HG03108 (cell line): Measurements from ENCODE around the gene ICAM3.
A peak's percentile ranks its signal among the peaks of the same experiment; 100 is the strongest.
"Not testable (repeated sequence)": the region's sequence is repeated elsewhere in the genome, so short reads cannot be mapped to it uniquely, and the experiment has no call there.

Experiments used
- ATAC-seq: cut with Tn5 transposase; IDR thresholded peaks from one replicate; pipeline ENCODE4 v1.9.1; 2021; ENCODE audit warnings: moderate library complexity; ENCODE audit not compliant: unreplicated experiment

ICAM3 gene

GRCh38 chr19:10352764-10353671 is 13.6 kb upstream of the ICAM3 start:
- ATAC-seq: no peak

GRCh38 chr19:10346509-10346908 is 7.1 kb upstream of the ICAM3 start:
- ATAC-seq: no peak

GRCh38 chr19:10344780-10345179 is 5.4 kb upstream of the ICAM3 start:
- ATAC-seq: no peak

- no peak for ATAC-seq
Observed at GRCh38 chr19:10343495-10343894, 4.1 kb upstream of the ICAM3 start.

- no peak for ATAC-seq
Observed at GRCh38 chr19:10339977-10340376, 553 bp upstream of the ICAM3 start.

- no peak for ATAC-seq
Observed at GRCh38 chr19:10338940-10339339, 484 bp downstream of the ICAM3 start.

GRCh38 chr19:10336725-10337124 is 2.7 kb downstream of the ICAM3 start:
- ATAC-seq: not testable (repeated sequence)

GRCh38 chr19:10335352-10335985 is 4.0 kb downstream of the ICAM3 start:
- ATAC-seq: no peak

GRCh38 chr19:10334588-10335351 is 4.7 kb downstream of the ICAM3 start:
- ATAC-seq: no peak

GRCh38 chr19:10333758-10334587 is 5.5 kb downstream of the ICAM3 start:
- no peak for ATAC-seq

- peak; percentile 81 for ATAC-seq
Observed at GRCh38 chr19:10332965-10333757, 6.3 kb downstream of the ICAM3 start, which contains the start of gene RAVER1. Gene RAVER1, minus strand, starts transcription at chr19:10333529. Its CDS starts 22 bp downstream, at chr19:10333507.

- no peak for ATAC-seq
Observed at GRCh38 chr19:10332158-10332964, 7.1 kb downstream of the ICAM3 start.

GRCh38 chr19:10329555-10329954 is 9.9 kb downstream of the ICAM3 start:
- no peak for ATAC-seq

- ATAC-seq: no peak
Observed at GRCh38 chr19:10328558-10329429, 10.6 kb downstream of the ICAM3 start.

- no peak for ATAC-seq
Observed at GRCh38 chr19:10327793-10328192, 11.6 kb downstream of the ICAM3 start.

- no peak for ATAC-seq
Observed at GRCh38 chr19:10325732-10326131, 13.7 kb downstream of the ICAM3 start.

- ATAC-seq: no peak
Observed at GRCh38 chr19:10321874-10322835, 17.3 kb downstream of the ICAM3 start.
